ENCODE measurements around the gene SHQ1.
A peak's percentile ranks its signal among the peaks of the same experiment; 100 is the strongest.

SHQ1 gene

GRCh38 chr3:72848703-72849081, 447 bp upstream of the SHQ1 start:
- no peak for DNase-seq (ENCODE audit: low spot score)

GRCh38 chr3:72847282-72847681, 963 bp downstream of the SHQ1 start:
- DNase-seq (ENCODE audit: low spot score), result no peak

GRCh38 chr3:72846166-72846565, 2.1 kb downstream of the SHQ1 start:
- no peak for DNase-seq (ENCODE audit: low spot score)

- DNase-seq (ENCODE audit: low spot score), result no peak
Observed at GRCh38 chr3:72844436-72844993, 3.7 kb downstream of the SHQ1 start.

- DNase-seq (ENCODE audit: low spot score), result no peak
Observed at GRCh38 chr3:72839057-72839456, 9.2 kb downstream of the SHQ1 start.

- peak; percentile 21 for DNase-seq (ENCODE audit: low spot score)
Observed at GRCh38 chr3:72836923-72837322, 11.3 kb downstream of the SHQ1 start.

- no peak for DNase-seq (ENCODE audit: low spot score)
Observed at GRCh38 chr3:72836416-72836815, 11.8 kb downstream of the SHQ1 start.

- no peak for DNase-seq (ENCODE audit: low spot score)
Observed at GRCh38 chr3:72830452-72831223, 17.6 kb downstream of the SHQ1 start.

GRCh38 chr3:72829701-72830100, 18.5 kb downstream of the SHQ1 start:
- DNase-seq (ENCODE audit: low spot score), result peak; percentile 29

GRCh38 chr3:72821161-72821781, 27.0 kb downstream of the SHQ1 start:
- DNase-seq (ENCODE audit: low spot score), result peak; percentile 42

- DNase-seq (ENCODE audit: low spot score), result peak; percentile 19
Observed at GRCh38 chr3:72820415-72820814, 27.8 kb downstream of the SHQ1 start.

GRCh38 chr3:72818905-72819304, 29.3 kb downstream of the SHQ1 start:
- peak; percentile 64 for DNase-seq (ENCODE audit: low spot score)

- DNase-seq (ENCODE audit: low spot score), result peak; percentile 47
Observed at GRCh38 chr3:72818092-72818773, 30.0 kb downstream of the SHQ1 start.

- DNase-seq (ENCODE audit: low spot score), result no peak
Observed at GRCh38 chr3:72816862-72817355, 31.3 kb downstream of the SHQ1 start.

GRCh38 chr3:72814308-72814707, 33.9 kb downstream of the SHQ1 start:
- DNase-seq (ENCODE audit: low spot score), result no peak

- DNase-seq (ENCODE audit: low spot score), result no peak
Observed at GRCh38 chr3:72812201-72812600, 36.0 kb downstream of the SHQ1 start.

- no peak for DNase-seq (ENCODE audit: low spot score)
Observed at GRCh38 chr3:72811571-72811970, 36.7 kb downstream of the SHQ1 start.

- no peak for DNase-seq (ENCODE audit: low spot score)
Observed at GRCh38 chr3:72810659-72811434, 37.4 kb downstream of the SHQ1 start.

GRCh38 chr3:72810063-72810462, 38.2 kb downstream of the SHQ1 start:
- DNase-seq (ENCODE audit: low spot score), result no peak

GRCh38 chr3:72804361-72804760, 43.9 kb downstream of the SHQ1 start:
- no peak for DNase-seq (ENCODE audit: low spot score)

GRCh38 chr3:72803573-72803972, 44.7 kb downstream of the SHQ1 start:
- no peak for DNase-seq (ENCODE audit: low spot score)

GRCh38 chr3:72802001-72802400, 46.2 kb downstream of the SHQ1 start:
- no peak for DNase-seq (ENCODE audit: low spot score)
